ENCODE measurements around the gene ADCYAP1R1.

GRCh38 chr7:31051598-31052486 lies at the start of gene ADCYAP1R1:
- no peak for TF ChIP-seq CTCF (IDR thresholded peaks at IDR 0.05; ENCODE audit: low read depth, low read length)
- TF ChIP-seq EZH2phosphoT487 (IDR thresholded peaks at IDR 0.05; ENCODE audit: low read depth) = no peak

All from OCI-LY3 (cell line).